Erythroblast (primary cell): Measurements from ENCODE around the gene HOXC4.

ENCODE experiments used
- GATA1 ChIP-seq: IDR thresholded peaks from 2 replicates; pipeline ENCODE4 v1.6.1; 2011; ENCODE audit warnings: low read depth, mild to moderate bottlenecking, control low read depth, low read length, moderate library complexity
- POLR2A ChIP-seq: IDR thresholded peaks from 2 replicates; pipeline ENCODE4 v1.6.1; 2011; ENCODE audit warnings: mild to moderate bottlenecking, low read length

GRCh38 chr12:54007538-54008259 lies 45.9 kb upstream of the HOXC4 start:
- TF ChIP-seq POLR2A (no peak), GATA1 (no peak)
